Nephron (organoid): ENCODE measurements around the gene TNFSF13B.

Experiments
- H3K27ac Mint-ChIP-seq, 3 experiments: 2 replicates each; pipeline ENCODE4 v1.8.0; 2020; ENCODE audit warnings: mixed read lengths in 3 of 3, mild to moderate bottlenecking in 2 of 3, moderate library complexity in 1 of 3
- H3K27me3 Mint-ChIP-seq: 2 replicates; pipeline ENCODE4 v1.8.0; 2021; ENCODE audit warnings: low read depth, mild to moderate bottlenecking, moderate library complexity, mixed read lengths
- H3K36me3 Mint-ChIP-seq: 2 replicates; pipeline ENCODE4 v1.8.0; 2020; ENCODE audit warnings: low read depth, mixed read lengths
- H3K4me1 Mint-ChIP-seq: 2 replicates; pipeline ENCODE4 v1.8.0; 2020; ENCODE audit warnings: mixed read lengths
- H3K4me3 Mint-ChIP-seq, 3 experiments: 2 replicates each; pipeline ENCODE4 v1.8.0; 2020; ENCODE audit warnings: mild to moderate bottlenecking in 3 of 3, mixed read lengths in 3 of 3, moderate library complexity in 2 of 3
- H3K9me3 Mint-ChIP-seq: 2 replicates; pipeline ENCODE4 v1.8.0; 2020; ENCODE audit warnings: mixed read lengths
- TF ChIP-seq, protein P1 (sequence below), 3 experiments: fragments of 200-600 bp; sonication (generic); IDR thresholded peaks; one replicate each; pipeline ENCODE4 v1.5.0; 2021; ENCODE audit warnings: antibody characterized with exemption in 3 of 3; ENCODE audit not compliant: unreplicated experiment in 3 of 3

TNFSF13B gene

DNA sequence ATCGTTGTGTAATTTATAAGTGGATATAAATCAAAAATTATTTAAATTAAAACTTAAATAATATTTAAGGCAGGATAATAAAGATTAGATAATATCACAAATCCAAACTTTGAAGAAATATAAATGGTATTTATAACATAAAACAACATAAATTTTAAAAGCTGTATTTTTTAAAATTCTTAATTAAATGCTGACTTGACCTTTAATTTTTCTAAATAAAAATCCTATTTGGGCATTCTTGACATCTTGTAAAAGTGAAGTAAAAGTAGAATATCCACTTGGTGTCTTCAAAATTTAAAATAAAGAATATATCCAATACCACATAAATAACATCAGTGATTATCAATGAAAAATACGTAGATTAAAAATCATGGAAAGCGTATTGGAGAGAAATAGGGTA is 87.7 kb downstream of the TNFSF13B start:
- no peaks in the 10 kb centered on the region for H3K36me3 Mint-ChIP-seq
- peaks cover 37% of the 10 kb centered on the region for H3K4me1 Mint-ChIP-seq

More for the DNA sequence above, 87.7 kb downstream of the TNFSF13B start:
- no peak overlapping the region for H3K4me3 Mint-ChIP-seq
- no peaks in the 10 kb centered on the region for H3K9me3 Mint-ChIP-seq
- TF ChIP-seq, protein P1, sequence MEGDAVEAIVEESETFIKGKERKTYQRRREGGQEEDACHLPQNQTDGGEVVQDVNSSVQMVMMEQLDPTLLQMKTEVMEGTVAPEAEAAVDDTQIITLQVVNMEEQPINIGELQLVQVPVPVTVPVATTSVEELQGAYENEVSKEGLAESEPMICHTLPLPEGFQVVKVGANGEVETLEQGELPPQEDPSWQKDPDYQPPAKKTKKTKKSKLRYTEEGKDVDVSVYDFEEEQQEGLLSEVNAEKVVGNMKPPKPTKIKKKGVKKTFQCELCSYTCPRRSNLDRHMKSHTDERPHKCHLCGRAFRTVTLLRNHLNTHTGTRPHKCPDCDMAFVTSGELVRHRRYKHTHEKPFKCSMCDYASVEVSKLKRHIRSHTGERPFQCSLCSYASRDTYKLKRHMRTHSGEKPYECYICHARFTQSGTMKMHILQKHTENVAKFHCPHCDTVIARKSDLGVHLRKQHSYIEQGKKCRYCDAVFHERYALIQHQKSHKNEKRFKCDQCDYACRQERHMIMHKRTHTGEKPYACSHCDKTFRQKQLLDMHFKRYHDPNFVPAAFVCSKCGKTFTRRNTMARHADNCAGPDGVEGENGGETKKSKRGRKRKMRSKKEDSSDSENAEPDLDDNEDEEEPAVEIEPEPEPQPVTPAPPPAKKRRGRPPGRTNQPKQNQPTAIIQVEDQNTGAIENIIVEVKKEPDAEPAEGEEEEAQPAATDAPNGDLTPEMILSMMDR (IDR thresholded peaks at IDR 0.05; ENCODE audit: unreplicated experiment in 3 of 3): no peak
- no peak overlapping the region for H3K27ac Mint-ChIP-seq
- H3K27me3 Mint-ChIP-seq: peaks cover 8% of the 10 kb centered on the region
